Measurements from ENCODE around the gene ABI3.

DNA sequence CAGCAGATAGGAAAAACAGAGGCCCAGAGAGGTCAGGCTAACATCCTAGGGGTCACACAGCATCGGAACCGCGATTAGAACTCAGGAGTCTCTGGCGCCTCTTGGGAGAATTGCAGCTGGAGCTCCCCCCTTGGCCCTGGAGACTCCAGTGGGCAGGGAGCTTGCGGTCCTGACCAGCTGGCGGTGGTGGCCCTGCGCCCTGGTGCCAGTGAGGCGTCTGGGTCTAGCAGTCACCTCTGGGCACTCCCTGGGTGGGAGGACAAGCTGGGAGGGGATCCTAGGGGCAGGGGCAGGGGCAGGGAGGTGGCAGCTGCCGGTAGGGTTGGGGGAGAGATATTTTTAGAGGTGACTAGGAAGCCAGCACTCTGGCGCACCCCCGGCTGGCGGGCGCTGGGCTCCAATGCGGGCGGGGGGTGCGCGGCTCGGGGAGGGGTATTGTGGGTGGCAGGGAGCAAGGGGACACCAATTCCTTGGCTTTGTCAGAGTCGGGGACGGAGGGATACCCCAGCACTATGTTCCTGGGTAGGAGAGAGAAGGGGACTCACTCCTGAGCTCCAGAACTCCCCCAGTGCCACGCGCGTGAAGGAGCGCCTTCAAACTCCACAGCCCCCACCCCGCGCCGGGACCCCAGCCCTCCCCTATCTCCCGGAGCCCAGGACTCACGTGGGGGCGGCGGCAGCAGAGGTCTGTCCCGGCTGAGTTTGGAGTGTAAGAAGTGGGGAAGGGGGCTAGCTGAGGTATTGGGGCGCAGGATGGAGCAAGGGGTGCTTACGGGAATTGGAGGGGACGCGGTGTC is 19.5 kb downstream of the ABI3 start:
- TF ChIP-seq, protein P1, sequence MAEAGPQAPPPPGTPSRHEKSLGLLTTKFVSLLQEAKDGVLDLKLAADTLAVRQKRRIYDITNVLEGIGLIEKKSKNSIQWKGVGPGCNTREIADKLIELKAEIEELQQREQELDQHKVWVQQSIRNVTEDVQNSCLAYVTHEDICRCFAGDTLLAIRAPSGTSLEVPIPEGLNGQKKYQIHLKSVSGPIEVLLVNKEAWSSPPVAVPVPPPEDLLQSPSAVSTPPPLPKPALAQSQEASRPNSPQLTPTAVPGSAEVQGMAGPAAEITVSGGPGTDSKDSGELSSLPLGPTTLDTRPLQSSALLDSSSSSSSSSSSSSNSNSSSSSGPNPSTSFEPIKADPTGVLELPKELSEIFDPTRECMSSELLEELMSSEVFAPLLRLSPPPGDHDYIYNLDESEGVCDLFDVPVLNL (CRISPR knock-in tag; IDR thresholded peaks at IDR 0.05; ENCODE audit: low read depth) = no peak
- TF ChIP-seq GATAD2A (IDR thresholded peaks at IDR 0.05) (no peak), ZNF3 (CRISPR knock-in tag; IDR thresholded peaks at IDR 0.05) (no peak), SIN3A (IDR thresholded peaks at IDR 0.05; ENCODE audit: borderline replicate concordance in 2 of 2, control insufficient read depth in 1 of 2, low read depth in 2 of 2, low read length in 2 of 2) (no peak), HMG20A (CRISPR knock-in tag; conservative IDR thresholded peaks at IDR 0.05) (no peak)

All from K562 (cell line).